ENCODE data around the gene C3orf38. TPM values are rescaled to one million over a fixed set of nuclear protein-coding genes. Genes with fewer than 3 reads are reported as not detected.

C3orf38 gene
- polyA plus RNA-seq, 3 donors = 9.1 to 25.4 (median 24.9) TPM

DNA sequence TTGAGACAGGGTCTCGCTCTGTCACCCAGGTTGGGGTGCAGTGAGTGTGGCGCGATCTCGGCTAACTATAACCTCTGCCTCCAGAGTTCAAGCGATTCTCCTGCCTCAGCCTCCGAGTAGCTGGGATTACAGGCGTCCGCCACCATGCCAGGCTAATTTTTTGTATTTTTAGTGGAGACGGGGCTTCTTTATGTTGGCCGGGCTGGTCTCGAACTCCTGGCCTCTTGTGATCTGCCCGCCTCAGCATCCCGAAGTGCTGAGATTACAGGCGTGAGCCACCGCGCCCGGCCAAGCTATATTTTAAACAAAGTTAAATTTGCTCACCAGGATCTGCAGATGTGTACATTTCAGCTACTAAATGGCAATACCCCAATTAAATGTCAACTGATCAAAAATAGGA is 1.1 kb upstream of the C3orf38 start:
- Histone ChIP-seq H3K36me3 (replicated peaks in 1 of 2; ENCODE audit: control insufficient read depth in 1 of 2, insufficient read depth in 2 of 2, low read length in 2 of 2) (peaks cover 2 to 5% of the 10 kb centered on the region in 2 donors), H3K79me2 (ENCODE audit: insufficient read depth, low read length) (peaks cover 52% of the 10 kb centered on the region), H3K9ac (ENCODE audit: insufficient read depth, low read length, poor library complexity, severe bottlenecking) (no peak overlapping the region), H2AFZ (ENCODE audit: insufficient read depth, low read depth, low read length, poor library complexity, severe bottlenecking) (peak overlapping the region; percentile 99), H4K20me1 (ENCODE audit: insufficient read depth, low read length) (peaks cover 15% of the 10 kb centered on the region), H3K27ac (ENCODE audit: low read depth in 1 of 2, low read length in 2 of 2) (peak overlapping the region in 1 of 2 donors; percentile 98), H3K4me3 (replicated peaks in 1 of 3; ENCODE audit: low read depth in 2 of 3, low read length in 3 of 3) (peak overlapping the region in 2 of 3 experiments; percentile 86 to 100), H3K4me1 (ENCODE audit: control insufficient read depth in 1 of 2, insufficient read depth in 2 of 2, low read length in 2 of 2) (peaks cover 30 to 38% of the 10 kb centered on the region in 2 donors), H3K9me3 (replicated peaks in 1 of 2; ENCODE audit: control insufficient read depth in 1 of 2, insufficient read depth in 1 of 2, low read length in 2 of 2) (no peaks in the 10 kb centered on the region), H3K27me3 (ENCODE audit: control insufficient read depth in 2 of 2, insufficient read depth in 2 of 2, low read length in 2 of 2) (no peaks in the 10 kb centered on the region), H3K4me2 (replicated peaks; ENCODE audit: extremely low read depth, low read length, poor library complexity, severe bottlenecking) (peak overlapping the region; percentile 92)
- peaks cover 0 to 2% (median 0%) of the 10 kb centered on the region in 3 donors for H3K27me3 Mint-ChIP-seq (ENCODE audit: low read depth in 3 of 3)
- peak overlapping the region; percentile 84 to 97 for H3K4me3 Mint-ChIP-seq
- no peak for DNase-seq
- H3K36me3 Mint-ChIP-seq = peaks cover 2 to 4% of the 10 kb centered on the region in 2 donors
- peak overlapping the region in 6 of 7 donors; percentile 74 to 94 (median 92) for H3K27ac Mint-ChIP-seq
- WGBS (ENCODE audit: insufficient coverage) = 82% methylated on average over 3 of the region's 17 CpGs
- H3K9me3 Mint-ChIP-seq = no peaks in the 10 kb centered on the region
- TF ChIP-seq, protein P1, sequence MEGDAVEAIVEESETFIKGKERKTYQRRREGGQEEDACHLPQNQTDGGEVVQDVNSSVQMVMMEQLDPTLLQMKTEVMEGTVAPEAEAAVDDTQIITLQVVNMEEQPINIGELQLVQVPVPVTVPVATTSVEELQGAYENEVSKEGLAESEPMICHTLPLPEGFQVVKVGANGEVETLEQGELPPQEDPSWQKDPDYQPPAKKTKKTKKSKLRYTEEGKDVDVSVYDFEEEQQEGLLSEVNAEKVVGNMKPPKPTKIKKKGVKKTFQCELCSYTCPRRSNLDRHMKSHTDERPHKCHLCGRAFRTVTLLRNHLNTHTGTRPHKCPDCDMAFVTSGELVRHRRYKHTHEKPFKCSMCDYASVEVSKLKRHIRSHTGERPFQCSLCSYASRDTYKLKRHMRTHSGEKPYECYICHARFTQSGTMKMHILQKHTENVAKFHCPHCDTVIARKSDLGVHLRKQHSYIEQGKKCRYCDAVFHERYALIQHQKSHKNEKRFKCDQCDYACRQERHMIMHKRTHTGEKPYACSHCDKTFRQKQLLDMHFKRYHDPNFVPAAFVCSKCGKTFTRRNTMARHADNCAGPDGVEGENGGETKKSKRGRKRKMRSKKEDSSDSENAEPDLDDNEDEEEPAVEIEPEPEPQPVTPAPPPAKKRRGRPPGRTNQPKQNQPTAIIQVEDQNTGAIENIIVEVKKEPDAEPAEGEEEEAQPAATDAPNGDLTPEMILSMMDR (IDR thresholded peaks at IDR 0.05) = no peak
- intact Hi-C loops (cut with micrococcal nuclease) = loop anchor here in 1 of 2 donors (5.0 kb wide), 1 partner anchor 91 kb away; the partner anchor contains the start of genes CGGBP1 and ZNF654
- peaks cover 42% of the 10 kb centered on the region for H3K4me1 Mint-ChIP-seq

DNA sequence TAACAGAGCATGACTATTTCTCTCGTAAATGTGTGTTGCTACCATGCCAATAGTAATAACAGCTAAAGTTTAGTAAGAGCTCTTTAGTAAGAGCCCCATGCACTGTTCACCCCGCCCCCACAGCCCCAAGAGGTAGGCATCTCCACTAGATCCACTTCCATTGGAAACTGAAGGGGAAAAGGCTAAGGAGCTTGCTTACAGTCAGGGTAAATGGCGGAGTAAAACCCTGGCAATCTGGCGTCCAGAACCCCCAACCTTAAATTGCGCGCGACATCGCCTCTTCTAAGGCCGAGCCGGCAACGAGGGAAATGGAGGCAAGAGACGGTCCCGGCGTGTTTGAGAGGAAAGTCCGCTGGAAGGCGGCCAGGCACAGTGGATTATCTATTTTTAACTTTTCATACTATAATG is 654 bp upstream of the C3orf38 start:
- Histone ChIP-seq H2AFZ (ENCODE audit: insufficient read depth, low read depth, low read length, poor library complexity, severe bottlenecking) (peak overlapping the region; percentile 99), H3K27me3 (ENCODE audit: control insufficient read depth in 2 of 2, insufficient read depth in 2 of 2, low read length in 2 of 2) (no peaks in the 10 kb centered on the region), H3K36me3 (replicated peaks in 1 of 2; ENCODE audit: control insufficient read depth in 1 of 2, insufficient read depth in 2 of 2, low read length in 2 of 2) (peaks cover 6 to 10% of the 10 kb centered on the region in 2 donors), H3K4me3 (replicated peaks in 1 of 3; ENCODE audit: low read depth in 2 of 3, low read length in 3 of 3) (peak overlapping the region; percentile 86 to 100 (median 95)), H3K9ac (ENCODE audit: insufficient read depth, low read length, poor library complexity, severe bottlenecking) (peak overlapping the region; percentile 97), H3K9me3 (replicated peaks in 1 of 2; ENCODE audit: control insufficient read depth in 1 of 2, insufficient read depth in 1 of 2, low read length in 2 of 2) (no peaks in the 10 kb centered on the region), H3K79me2 (ENCODE audit: insufficient read depth, low read length) (peaks cover 56% of the 10 kb centered on the region), H3K27ac (ENCODE audit: low read depth in 1 of 2, low read length in 2 of 2) (peak overlapping the region; percentile 92 to 98), H3K4me2 (replicated peaks; ENCODE audit: extremely low read depth, low read length, poor library complexity, severe bottlenecking) (peak overlapping the region; percentile 92), H3K4me1 (ENCODE audit: control insufficient read depth in 1 of 2, insufficient read depth in 2 of 2, low read length in 2 of 2) (peaks cover 30 to 38% of the 10 kb centered on the region in 2 donors), H4K20me1 (ENCODE audit: insufficient read depth, low read length) (peaks cover 19% of the 10 kb centered on the region)
- Mint-ChIP-seq H3K27me3 (ENCODE audit: low read depth in 3 of 3) (peaks cover 0 to 2% (median 0%) of the 10 kb centered on the region in 3 donors), H3K4me3 (peak overlapping the region; percentile 84 to 97), H3K36me3 (peaks cover 2 to 9% of the 10 kb centered on the region in 2 donors), H3K27ac (peak overlapping the region; percentile 80 to 94 (median 92)), H3K9me3 (no peaks in the 10 kb centered on the region), H3K4me1 (peaks cover 42% of the 10 kb centered on the region)
- intact Hi-C loops (cut with micrococcal nuclease) = loop anchor here in 1 of 2 donors (5.0 kb wide), 1 partner anchor 92 kb away; the partner anchor contains the start of genes CGGBP1 and ZNF654
- peak; percentile 14 to 29 (median 20) for DNase-seq
- TF ChIP-seq, protein P1 (IDR thresholded peaks at IDR 0.05) = no peak
- 0% methylated on average over 1 of the region's 16 CpGs for WGBS (ENCODE audit: insufficient coverage)

Data from CD14-positive monocyte (primary cell).